Keratinocyte (primary cell): ENCODE measurements around the gene CLN6. TPM values are rescaled to one million over a fixed set of nuclear protein-coding genes. Genes with fewer than 3 reads are reported as not detected.

Experiments used
- DNase-seq: peaks from one replicate; pipeline ENCODE4 v3.0.0-alpha.2; 2011; ENCODE audit warnings: low read depth, missing footprints, low spot score
- FAIRE-seq: peaks from 2 replicates; lab custom pipeline; 2011; peaks lifted over from hg19 to GRCh38; lab: Jason Lieb, UNC
- H2AFZ ChIP-seq: 2 replicates; pipeline ENCODE4 v1.6.0; 2012; ENCODE audit warnings: low read length, control low read depth, inconsistent platforms; ENCODE audit not compliant: control insufficient read depth
- H3K27ac ChIP-seq: 2 replicates; pipeline ENCODE4 v1.5.1; 2011; ENCODE audit warnings: low read length; ENCODE audit not compliant: control insufficient read depth, insufficient read depth
- H3K27me3 ChIP-seq: 3 replicates; pipeline ENCODE4 v1.6.0; 2011; ENCODE audit warnings: low read length; ENCODE audit not compliant: control insufficient read depth, insufficient read depth; ENCODE audit errors: extremely low read depth
- H3K36me3 ChIP-seq, 2 experiments: 2 replicates in 1 of 2; 3 replicates in 1 of 2; pipeline ENCODE4 v1.5.1; 2011; ENCODE audit warnings: low read length in 2 of 2, mild to moderate bottlenecking in 1 of 2; ENCODE audit not compliant: control insufficient read depth in 2 of 2, insufficient read depth in 2 of 2; ENCODE audit errors: extremely low read depth in 1 of 2
- H3K4me1 ChIP-seq: 3 replicates; pipeline ENCODE4 v1.5.1; 2011; ENCODE audit warnings: low read length; ENCODE audit not compliant: control insufficient read depth, insufficient read depth; ENCODE audit errors: extremely low read depth
- H3K4me2 ChIP-seq: 3 replicates; pipeline ENCODE4 v1.6.0; 2011; ENCODE audit warnings: low read depth, low read length; ENCODE audit not compliant: control insufficient read depth, insufficient read depth; ENCODE audit errors: extremely low read depth
- H3K4me3 ChIP-seq, 3 experiments: fragments of 200-600 bp in 1 of 3; sonication (generic) in 1 of 3; 2 replicates in 2 of 3; 3 replicates in 1 of 3; pipeline ENCODE4 v1.5.1; 2011 to 2016; ENCODE audit warnings: low read length in 3 of 3, mild to moderate bottlenecking in 3 of 3, control low read depth in 2 of 3, inconsistent platforms in 1 of 3, low read depth in 1 of 3, mixed read lengths in 1 of 3, mixed run types in 1 of 3, moderate library complexity in 1 of 3; ENCODE audit not compliant: control insufficient read depth in 2 of 3, insufficient read depth in 2 of 3; ENCODE audit errors: extremely low read depth in 1 of 3
- H3K79me2 ChIP-seq: 2 replicates; pipeline ENCODE4 v1.6.0; 2012; ENCODE audit warnings: low read length; ENCODE audit not compliant: control insufficient read depth, insufficient read depth
- H3K9ac ChIP-seq: 3 replicates; pipeline ENCODE4 v1.6.0; 2011; ENCODE audit warnings: low read length; ENCODE audit not compliant: control insufficient read depth, insufficient read depth; ENCODE audit errors: extremely low read depth
- H3K9me1 ChIP-seq: 3 replicates; pipeline ENCODE4 v1.6.0; 2011; ENCODE audit warnings: low read length; ENCODE audit not compliant: control insufficient read depth, insufficient read depth; ENCODE audit errors: extremely low read depth
- H3K9me3 ChIP-seq: 2 replicates; pipeline ENCODE4 v1.5.1; 2012; ENCODE audit warnings: low read depth, low read length; ENCODE audit not compliant: control insufficient read depth
- H4K20me1 ChIP-seq: 3 replicates; pipeline ENCODE4 v1.6.0; 2011; ENCODE audit warnings: low read length; ENCODE audit not compliant: control insufficient read depth, insufficient read depth; ENCODE audit errors: extremely low read depth
- EZH2 ChIP-seq: IDR thresholded peaks from one replicate; pipeline ENCODE4 v1.6.1; 2012; ENCODE audit warnings: inconsistent platforms, mild to moderate bottlenecking, low read length, moderate library complexity
- dilution Hi-C: fragments of 300-500 bp; cut with MboI; formaldehyde crosslinking; loops from one replicate; pipeline ENCODE4 v1.7.0; 2020; ENCODE audit warnings: low sequenced_read_pairs; ENCODE audit not compliant: extremely low pct_ligation_motif_present
- polyA plus RNA-seq, 5 experiments: library from polyadenylated mRNA; depleted of rRNA in 3 of 5; stranded (reverse) in 3 of 5; stranded (forward) in 1 of 5; unstranded in 1 of 5; fragments of >200 nt; gene quantifications; 1 replicate in 1 of 5; 2 replicates in 3 of 5; 3 replicates in 1 of 5; pipeline versions ENCODE4 v1.2.1 to v1.2.3, GENCODE V29; 2011 to 2012; ENCODE audit warnings: missing spikeins in 2 of 5, low read depth in 1 of 5, low replicate concordance in 1 of 5
- TF ChIP-seq, protein P1 (sequence below), 3 experiments: IDR thresholded peaks in 1 of 3; conservative IDR thresholded peaks in 1 of 3; optimal IDR thresholded peaks in 1 of 3; 2 replicates in 2 of 3; 3 replicates in 1 of 3; pipeline versions ENCODE3 to v1.5.1; 2011; ENCODE audit warnings: low read length in 3 of 3, mild to moderate bottlenecking in 3 of 3, moderate library complexity in 2 of 3, control low read depth in 1 of 3, inconsistent platforms in 1 of 3; ENCODE audit not compliant: insufficient read depth in 2 of 3; ENCODE audit errors: extremely low read depth in 1 of 3

The CLN6 gene
- polyA plus RNA-seq, 1 donor (not counting 4 experiments of a cell fraction or from before 2014, with no cell fraction given) = 26.7 TPM

DNA sequence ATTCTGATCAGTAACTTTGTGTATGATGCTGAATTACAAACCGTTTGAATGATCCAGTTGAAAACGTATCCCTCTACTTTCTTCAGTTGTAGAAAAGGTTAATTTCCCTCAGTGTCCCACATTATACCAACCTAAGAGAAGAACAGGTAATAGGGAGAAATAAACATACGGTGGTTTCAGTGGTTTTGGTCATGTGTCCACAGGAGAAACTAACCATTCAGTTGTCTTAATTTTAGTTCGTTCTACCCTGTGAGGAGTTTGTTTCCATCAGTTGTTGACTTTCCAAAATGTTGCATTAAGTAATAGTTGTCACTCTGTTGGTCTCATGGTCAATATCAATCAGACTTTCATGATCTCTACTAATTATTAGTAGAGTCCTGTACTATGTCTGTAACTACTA, 39.5 kb downstream of the CLN6 start:
- DNase-seq (no peak), FAIRE-seq (no peak)
- no peak overlapping the region for H3K4me2 ChIP-seq
- H2AFZ ChIP-seq = no peak overlapping the region
- no peak overlapping the region for H3K4me3 ChIP-seq
- H3K79me2 ChIP-seq = no peaks in the 10 kb centered on the region
- H3K4me1 ChIP-seq = peaks cover 10% of the 10 kb centered on the region
- peaks cover 3% of the 10 kb centered on the region for H3K9me1 ChIP-seq
- dilution Hi-C loops = no loop called here
- no peak overlapping the region for H3K9ac ChIP-seq
- peaks cover 17 to 22% of the 10 kb centered on the region in 2 experiments for H3K36me3 ChIP-seq
- H3K9me3 ChIP-seq = no peaks in the 10 kb centered on the region
- H4K20me1 ChIP-seq = no peaks in the 10 kb centered on the region
- H3K27ac ChIP-seq = no peak overlapping the region
- TF ChIP-seq, protein P1, sequence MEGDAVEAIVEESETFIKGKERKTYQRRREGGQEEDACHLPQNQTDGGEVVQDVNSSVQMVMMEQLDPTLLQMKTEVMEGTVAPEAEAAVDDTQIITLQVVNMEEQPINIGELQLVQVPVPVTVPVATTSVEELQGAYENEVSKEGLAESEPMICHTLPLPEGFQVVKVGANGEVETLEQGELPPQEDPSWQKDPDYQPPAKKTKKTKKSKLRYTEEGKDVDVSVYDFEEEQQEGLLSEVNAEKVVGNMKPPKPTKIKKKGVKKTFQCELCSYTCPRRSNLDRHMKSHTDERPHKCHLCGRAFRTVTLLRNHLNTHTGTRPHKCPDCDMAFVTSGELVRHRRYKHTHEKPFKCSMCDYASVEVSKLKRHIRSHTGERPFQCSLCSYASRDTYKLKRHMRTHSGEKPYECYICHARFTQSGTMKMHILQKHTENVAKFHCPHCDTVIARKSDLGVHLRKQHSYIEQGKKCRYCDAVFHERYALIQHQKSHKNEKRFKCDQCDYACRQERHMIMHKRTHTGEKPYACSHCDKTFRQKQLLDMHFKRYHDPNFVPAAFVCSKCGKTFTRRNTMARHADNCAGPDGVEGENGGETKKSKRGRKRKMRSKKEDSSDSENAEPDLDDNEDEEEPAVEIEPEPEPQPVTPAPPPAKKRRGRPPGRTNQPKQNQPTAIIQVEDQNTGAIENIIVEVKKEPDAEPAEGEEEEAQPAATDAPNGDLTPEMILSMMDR (optimal IDR thresholded peaks at IDR 0.05 in 1 of 3, IDR thresholded peaks at IDR 0.05 in 1 of 3, conservative IDR thresholded peaks at IDR 0.05 in 1 of 3; ENCODE audit: extremely low read depth in 1 of 3, insufficient read depth in 2 of 3, low read length in 3 of 3) = no peak
- TF ChIP-seq EZH2 = no peak
- H3K27me3 ChIP-seq = no peaks in the 10 kb centered on the region

DNA sequence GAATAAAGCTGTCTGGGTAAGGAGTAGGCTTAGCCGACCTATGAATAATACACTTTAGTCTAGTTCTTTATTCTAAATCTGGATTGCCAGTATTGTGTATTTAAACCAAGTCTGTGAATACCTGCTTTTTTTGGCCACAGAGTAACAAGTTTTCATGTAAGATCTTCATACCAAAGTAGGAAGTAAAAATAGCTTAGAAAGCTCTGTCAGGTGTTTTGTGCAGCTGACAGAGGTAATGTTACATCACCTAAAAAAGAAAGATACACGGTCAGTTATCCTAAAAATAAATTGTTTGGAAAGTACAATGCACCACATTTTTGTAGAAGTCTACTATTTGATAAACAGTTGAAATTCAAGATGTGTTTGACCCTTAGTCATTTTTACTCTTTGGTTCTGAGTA, 40.9 kb downstream of the CLN6 start:
- H3K9ac ChIP-seq = no peak overlapping the region
- no peaks in the 10 kb centered on the region for H3K9me3 ChIP-seq
- dilution Hi-C loops = no loop called here
- peaks cover 3% of the 10 kb centered on the region for H3K9me1 ChIP-seq
- no peak overlapping the region for H3K27ac ChIP-seq
- H3K36me3 ChIP-seq = peaks cover 23 to 24% of the 10 kb centered on the region in 2 experiments
- no peaks in the 10 kb centered on the region for H4K20me1 ChIP-seq
- no peak overlapping the region for H3K4me2 ChIP-seq
- H3K79me2 ChIP-seq = no peaks in the 10 kb centered on the region
- H3K4me1 ChIP-seq = peaks cover 10% of the 10 kb centered on the region
- no peak for TF ChIP-seq EZH2
- no peak overlapping the region for H2AFZ ChIP-seq
- DNase-seq (no peak), FAIRE-seq (no peak)
- no peak overlapping the region for H3K4me3 ChIP-seq
- no peaks in the 10 kb centered on the region for H3K27me3 ChIP-seq

DNA sequence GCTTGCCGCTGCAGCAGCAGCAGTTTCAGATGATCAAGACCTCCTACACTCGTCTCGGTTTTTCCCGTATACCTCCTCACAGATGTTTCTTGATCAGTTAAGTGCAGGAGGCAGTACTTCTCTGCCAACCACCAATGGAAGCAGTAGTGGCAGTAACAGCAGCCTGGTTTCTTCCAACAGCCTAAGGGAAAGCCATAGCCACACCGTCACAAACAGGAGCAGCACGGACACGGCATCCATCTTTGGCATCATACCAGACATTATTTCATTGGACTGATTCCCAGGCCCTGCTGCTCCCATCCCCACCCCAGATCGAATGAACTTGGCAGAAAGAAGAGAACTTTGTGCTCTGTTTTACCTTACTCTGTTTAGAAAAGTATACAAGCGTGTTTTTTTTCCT, 42.0 kb downstream of the CLN6 start:
- H3K27me3 ChIP-seq = no peaks in the 10 kb centered on the region
- no peaks in the 10 kb centered on the region for H3K9me3 ChIP-seq
- FAIRE-seq (no peak), DNase-seq (no peak)
- dilution Hi-C loops = no loop called here
- peak overlapping the region; percentile 60 for H2AFZ ChIP-seq
- TF ChIP-seq, protein P1 (optimal IDR thresholded peaks at IDR 0.05 in 1 of 3, IDR thresholded peaks at IDR 0.05 in 1 of 3, conservative IDR thresholded peaks at IDR 0.05 in 1 of 3; ENCODE audit: extremely low read depth in 1 of 3, insufficient read depth in 2 of 3, low read length in 3 of 3) = no peak
- no peak for TF ChIP-seq EZH2
- peaks cover 18 to 31% of the 10 kb centered on the region in 2 experiments for H3K36me3 ChIP-seq
- H3K4me2 ChIP-seq = peak overlapping the region; percentile 37
- peak overlapping the region; percentile 15 for H3K27ac ChIP-seq
- peak overlapping the region in 1 of 3 experiments; percentile 22 for H3K4me3 ChIP-seq
- H3K79me2 ChIP-seq = no peaks in the 10 kb centered on the region
- H3K9me1 ChIP-seq = peaks cover 3% of the 10 kb centered on the region
- peak overlapping the region; percentile 6 for H3K9ac ChIP-seq
- H4K20me1 ChIP-seq = no peaks in the 10 kb centered on the region
- peaks cover 10% of the 10 kb centered on the region for H3K4me1 ChIP-seq
